Activated CD8-positive, alpha-beta memory T cell treated with anti-CD3 and anti-CD28 coated beads, Interleukin-2, amount 10 ng/mL, durations not matched to agents 7 days and 5 days (primary cell): ENCODE results near the gene NUP210. TPM values are rescaled to one million over a fixed set of nuclear protein-coding genes. Genes with fewer than 3 reads are reported as not detected.

ENCODE experiments used
- ATAC-seq: fragments of 150-1000 bp; cut with Tn5 transposase; one replicate; pipeline ENCODE4 v1.10.0; 2021; ENCODE audit warnings: moderate library complexity
- CTCF ChIA-PET: fragments of 350-600 bp; sonication (Branson Sonifier 250); formaldehyde crosslinking; loops from one replicate; lab custom pipeline; 2021; ENCODE audit warnings: antibody characterized with exemption; lab: Charles Lee
- DNase-seq: peaks from one replicate; pipeline ENCODE4 v3.0.0-alpha.2; 2020
- H3K27ac Mint-ChIP-seq: one replicate; pipeline ENCODE4 v1.8.0; 2021; ENCODE audit warnings: mild to moderate bottlenecking, mixed read lengths
- H3K27me3 Mint-ChIP-seq: one replicate; pipeline ENCODE4 v1.8.0; 2021; ENCODE audit warnings: mixed read lengths
- H3K36me3 Mint-ChIP-seq: one replicate; pipeline ENCODE4 v1.8.0; 2021; ENCODE audit warnings: mild to moderate bottlenecking, mixed read lengths
- H3K4me1 Mint-ChIP-seq: one replicate; pipeline ENCODE4 v1.8.0; 2021; ENCODE audit warnings: mixed read lengths
- H3K4me3 Mint-ChIP-seq: one replicate; pipeline ENCODE4 v1.8.0; 2021; ENCODE audit warnings: mild to moderate bottlenecking, moderate library complexity, mixed read lengths
- H3K9me3 Mint-ChIP-seq: one replicate; pipeline ENCODE4 v1.8.0; 2022; ENCODE audit warnings: low read depth, mixed read lengths
- total RNA-seq, 2 experiments: library from RNA; stranded (reverse); gene quantifications; one replicate each; pipeline ENCODE4 v1.2.3, GENCODE V29; 2021

NUP210 gene
- total RNA-seq, 2 experiments from 2014 or later = 186 to 236 TPM

- Mint-ChIP-seq H3K36me3 (peaks cover 44% of the 10 kb centered on the region), H3K27ac (no peak overlapping the region), H3K27me3 (no peaks in the 10 kb centered on the region), H3K4me1 (peaks cover 29% of the 10 kb centered on the region), H3K4me3 (no peak overlapping the region), H3K9me3 (no peaks in the 10 kb centered on the region)
- DNase-seq (no peak), ATAC-seq (no peak)
- CTCF ChIA-PET = interaction anchor here (0.9 kb wide), 1 partner anchor 20 kb away, joined by 3 read pairs; no protein-coding TSS in a partner anchor
Measured at GRCh38 chr3:13408890-13409289, 11.2 kb downstream of the NUP210 start.

- DNase-seq (no peak), ATAC-seq (no peak)
- H3K4me3 Mint-ChIP-seq = no peak overlapping the region
- H3K36me3 Mint-ChIP-seq = peaks cover 43% of the 10 kb centered on the region
- H3K27me3 Mint-ChIP-seq = no peaks in the 10 kb centered on the region
- CTCF ChIA-PET = interaction anchor here (1.4 kb wide), 1 partner anchor 54 kb away, joined by 3 read pairs; no protein-coding TSS in a partner anchor
- H3K9me3 Mint-ChIP-seq = no peaks in the 10 kb centered on the region
- peak overlapping the region; percentile 5 for H3K27ac Mint-ChIP-seq
- peaks cover 23% of the 10 kb centered on the region for H3K4me1 Mint-ChIP-seq
Measured at GRCh38 chr3:13407926-13408325, 12.2 kb downstream of the NUP210 start.

- CTCF ChIA-PET = interaction anchor here (1.1 to 1.5 kb wide), 3 partner anchors 10 to 54 kb away, joined by 3 to 4 read pairs (median 3); no protein-coding TSS in a partner anchor
- ATAC-seq (no peak), DNase-seq (no peak)
- H3K27ac Mint-ChIP-seq = peak overlapping the region; percentile 5
- H3K9me3 Mint-ChIP-seq = no peaks in the 10 kb centered on the region
- H3K4me1 Mint-ChIP-seq = peaks cover 26% of the 10 kb centered on the region
- peaks cover 45% of the 10 kb centered on the region for H3K36me3 Mint-ChIP-seq
- no peaks in the 10 kb centered on the region for H3K27me3 Mint-ChIP-seq
- no peak overlapping the region for H3K4me3 Mint-ChIP-seq
Measured at GRCh38 chr3:13407475-13407874, 12.6 kb downstream of the NUP210 start.

GRCh38 chr3:13406190-13406589, 13.9 kb downstream of the NUP210 start:
- DNase-seq (no peak), ATAC-seq (no peak)
- Mint-ChIP-seq H3K27me3 (no peaks in the 10 kb centered on the region), H3K36me3 (peaks cover 42% of the 10 kb centered on the region), H3K4me1 (peaks cover 24% of the 10 kb centered on the region), H3K27ac (peak overlapping the region; percentile 28), H3K4me3 (no peak overlapping the region), H3K9me3 (no peaks in the 10 kb centered on the region)
- CTCF ChIA-PET = interaction anchor here (0.9 to 1.9 kb wide), 7 partner anchors 8 to 578 kb away, joined by 3 to 11 read pairs (median 4); no protein-coding TSS in a partner anchor

GRCh38 chr3:13405614-13406013, 14.5 kb downstream of the NUP210 start:
- H3K27ac Mint-ChIP-seq = peak overlapping the region; percentile 28
- no peak overlapping the region for H3K4me3 Mint-ChIP-seq
- ATAC-seq = no peak
- H3K9me3 Mint-ChIP-seq = no peaks in the 10 kb centered on the region
- CTCF ChIA-PET = interaction anchor here (0.9 to 1.9 kb wide), 4 partner anchors 9 to 578 kb away, joined by 3 to 11 read pairs (median 4); no protein-coding TSS in a partner anchor
- no peak for DNase-seq
- no peaks in the 10 kb centered on the region for H3K27me3 Mint-ChIP-seq
- peaks cover 40% of the 10 kb centered on the region for H3K36me3 Mint-ChIP-seq
- peaks cover 24% of the 10 kb centered on the region for H3K4me1 Mint-ChIP-seq

- H3K4me1 Mint-ChIP-seq = peaks cover 26% of the 10 kb centered on the region
Measured at GRCh38 chr3:13404626-13405452, 15.3 kb downstream of the NUP210 start.

GRCh38 chr3:13403847-13404246, 16.3 kb downstream of the NUP210 start:
- CTCF ChIA-PET = interaction anchor here (1.0 kb wide), 1 partner anchor 48 kb away, joined by 3 read pairs; no protein-coding TSS in a partner anchor
- H3K9me3 Mint-ChIP-seq = no peaks in the 10 kb centered on the region
- no peak for DNase-seq
- H3K4me1 Mint-ChIP-seq = peaks cover 26% of the 10 kb centered on the region
- H3K27ac Mint-ChIP-seq = no peak overlapping the region
- peaks cover 32% of the 10 kb centered on the region for H3K36me3 Mint-ChIP-seq
- no peak overlapping the region for H3K4me3 Mint-ChIP-seq
- no peaks in the 10 kb centered on the region for H3K27me3 Mint-ChIP-seq
- ATAC-seq = no peak

More at GRCh38 chr3:13404626-13405452, 15.3 kb downstream of the NUP210 start:
- Mint-ChIP-seq H3K4me3 (no peak overlapping the region), H3K9me3 (no peaks in the 10 kb centered on the region), H3K27me3 (no peaks in the 10 kb centered on the region), H3K27ac (no peak overlapping the region), H3K36me3 (peaks cover 40% of the 10 kb centered on the region)
- no peak for DNase-seq
- no peak for ATAC-seq
- CTCF ChIA-PET = interaction anchor here (1.1 to 1.9 kb wide), 3 partner anchors 9 to 51 kb away, joined by 4 to 11 read pairs (median 5); no protein-coding TSS in a partner anchor

GRCh38 chr3:13403213-13403819, 16.8 kb downstream of the NUP210 start:
- DNase-seq = no peak
- Mint-ChIP-seq H3K27ac (no peak overlapping the region), H3K36me3 (peaks cover 32% of the 10 kb centered on the region)

GRCh38 chr3:13401149-13401548, 19.0 kb downstream of the NUP210 start:
- no peak for DNase-seq
- H3K9me3 Mint-ChIP-seq = no peaks in the 10 kb centered on the region
- no peak for ATAC-seq
- H3K4me1 Mint-ChIP-seq = peaks cover 13% of the 10 kb centered on the region
- CTCF ChIA-PET = no interaction called here
- no peak overlapping the region for H3K27ac Mint-ChIP-seq
- peaks cover 35% of the 10 kb centered on the region for H3K36me3 Mint-ChIP-seq
- H3K27me3 Mint-ChIP-seq = no peaks in the 10 kb centered on the region
- H3K4me3 Mint-ChIP-seq = no peak overlapping the region

More at GRCh38 chr3:13403213-13403819, 16.8 kb downstream of the NUP210 start:
- CTCF ChIA-PET = interaction anchor here (1.0 kb wide), 1 partner anchor 49 kb away, joined by 3 read pairs; no protein-coding TSS in a partner anchor
- H3K9me3 Mint-ChIP-seq = no peaks in the 10 kb centered on the region
- H3K27me3 Mint-ChIP-seq = no peaks in the 10 kb centered on the region
- ATAC-seq = no peak
- H3K4me1 Mint-ChIP-seq = peaks cover 26% of the 10 kb centered on the region
- H3K4me3 Mint-ChIP-seq = no peak overlapping the region

GRCh38 chr3:13400114-13400673, 19.9 kb downstream of the NUP210 start:
- DNase-seq = no peak
- Mint-ChIP-seq H3K9me3 (no peaks in the 10 kb centered on the region), H3K4me3 (no peak overlapping the region), H3K27ac (no peak overlapping the region), H3K27me3 (no peaks in the 10 kb centered on the region), H3K36me3 (peaks cover 41% of the 10 kb centered on the region), H3K4me1 (peaks cover 9% of the 10 kb centered on the region)
- CTCF ChIA-PET = no interaction called here
- ATAC-seq = no peak

- H3K4me1 Mint-ChIP-seq = peaks cover 7% of the 10 kb centered on the region
- no peak for DNase-seq
- no peak overlapping the region for H3K4me3 Mint-ChIP-seq
- H3K9me3 Mint-ChIP-seq = no peaks in the 10 kb centered on the region
- ATAC-seq = no peak
- H3K36me3 Mint-ChIP-seq = peaks cover 42% of the 10 kb centered on the region
- H3K27ac Mint-ChIP-seq = no peak overlapping the region
- CTCF ChIA-PET = no interaction called here
- H3K27me3 Mint-ChIP-seq = no peaks in the 10 kb centered on the region
Measured at GRCh38 chr3:13399603-13400002, 20.5 kb downstream of the NUP210 start.

GRCh38 chr3:13397316-13397715, 22.8 kb downstream of the NUP210 start:
- DNase-seq (no peak), ATAC-seq (no peak)
- CTCF ChIA-PET = interaction anchor here (1.3 kb wide), 1 partner anchor 55 kb away, joined by 5 read pairs; no protein-coding TSS in a partner anchor
- H3K4me1 Mint-ChIP-seq = peaks cover 2% of the 10 kb centered on the region
- H3K27me3 Mint-ChIP-seq = no peaks in the 10 kb centered on the region
- no peak overlapping the region for H3K4me3 Mint-ChIP-seq
- H3K27ac Mint-ChIP-seq = no peak overlapping the region
- no peaks in the 10 kb centered on the region for H3K9me3 Mint-ChIP-seq
- H3K36me3 Mint-ChIP-seq = peaks cover 48% of the 10 kb centered on the region

- Mint-ChIP-seq H3K36me3 (peaks cover 61% of the 10 kb centered on the region), H3K27me3 (no peaks in the 10 kb centered on the region), H3K4me1 (no peaks in the 10 kb centered on the region), H3K9me3 (no peaks in the 10 kb centered on the region), H3K4me3 (no peak overlapping the region), H3K27ac (no peak overlapping the region)
- ATAC-seq (no peak), DNase-seq (no peak)
- CTCF ChIA-PET = interaction anchor here (0.9 to 1.0 kb wide), 2 partner anchors 58 to 302 kb away, joined by 3 to 5 read pairs; no protein-coding TSS in a partner anchor
Measured at GRCh38 chr3:13394363-13394762, 25.8 kb downstream of the NUP210 start.
